A549 (cell line): ENCODE measurements around the gene RNASE4. TPM values are rescaled to one million over a fixed set of nuclear protein-coding genes. Genes with fewer than 3 reads are reported as not detected.

Experiments used
- ATAC-seq, 2 experiments: fragments of 200-7000 bp in 1 of 2; fragments of >200 bp in 1 of 2; cut with Nextera tagmentation in 1 of 2; cut with Tn5 transposase in 1 of 2; 3 replicates each; pipeline versions ENCODE4 v1.8.0 to v1.9.1; 2018 to 2020; ENCODE audit warnings: mild to moderate bottlenecking in 1 of 2, moderate library complexity in 1 of 2
- CTCF ChIA-PET: fragments of 300-600 bp; sonication (Branson Sonifier 250); formaldehyde crosslinking; extraction: SDS; loops from one replicate; lab custom pipeline; 2021; ENCODE audit warnings: antibody characterized with exemption, inconsistent platforms; lab: Yijun Ruan, JAX
- POLR2A ChIA-PET: fragments of 350-600 bp; formaldehyde crosslinking; extraction: SDS; loops from one replicate; lab custom pipeline; 2021; ENCODE audit warnings: antibody characterized with exemption, inconsistent platforms; lab: Yijun Ruan, JAX
- DNase-seq, 2 experiments: peaks; one replicate each; pipeline versions ENCODE4 v3.0.0 to v3.0.0-alpha.2; 2011 to 2016; ENCODE audit warnings: low read depth in 1 of 2, low spot score in 1 of 2
- FAIRE-seq: peaks from 2 replicates; lab custom pipeline; 2011; peaks lifted over from hg19 to GRCh38; lab: Jason Lieb, UNC
- H3K27ac ChIP-seq, 2 experiments: fragments of >200 bp; sonication (Bioruptor Twin); formaldehyde crosslinking; 3 replicates each; pipeline ENCODE4 v1.5.1; 2016 to 2017
- H3K4me1 ChIP-seq: fragments of >200 bp; sonication (Bioruptor Twin); formaldehyde crosslinking; 3 replicates; pipeline ENCODE4 v1.6.1; 2016
- H3K4me2 ChIP-seq: fragments of >200 bp; sonication (Bioruptor Twin); formaldehyde crosslinking; 3 replicates; pipeline ENCODE4 v1.6.1; 2016
- H3K4me3 ChIP-seq: fragments of >200 bp; sonication (Bioruptor Twin); formaldehyde crosslinking; 3 replicates; pipeline ENCODE4 v1.5.1; 2016
- H3K9me3 ChIP-seq: fragments of >200 bp; sonication (Bioruptor Twin); formaldehyde crosslinking; 3 replicates; pipeline ENCODE4 v1.6.1; 2016
- BHLHE40 ChIP-seq: IDR thresholded peaks from 2 replicates; pipeline ENCODE4 v1.6.1; 2012; ENCODE audit warnings: low read depth, low read length, inconsistent platforms
- CHD2 ChIP-seq: fragments of 150-350 bp; IDR thresholded peaks from 2 replicates; pipeline ENCODE4 v1.6.1; 2014; ENCODE audit warnings: low read length; ENCODE audit not compliant: partially characterized antibody
- FOSB ChIP-seq: fragments of 250-450 bp; sonication (Bioruptor Pico); IDR thresholded peaks from 2 replicates; pipeline ENCODE4 v1.5.0; 2020; ENCODE audit warnings: mild to moderate bottlenecking, moderate library complexity
- GATA3 ChIP-seq: IDR thresholded peaks from 2 replicates; pipeline ENCODE4 v1.6.1; 2012; ENCODE audit warnings: borderline replicate concordance
- JUN ChIP-seq, 2 experiments: fragments of >200 bp; sonication (Bioruptor Twin); formaldehyde crosslinking; IDR thresholded peaks; 2 replicates in 1 of 2; 3 replicates in 1 of 2; pipeline ENCODE4 v1.6.1; 2016 to 2017
- KDM1A ChIP-seq: fragments of 200-600 bp; sonication (generic); IDR thresholded peaks from 2 replicates; pipeline ENCODE4 v1.6.1; 2016; ENCODE audit warnings: low read depth, mild to moderate bottlenecking
- MYC ChIP-seq: IDR thresholded peaks from 2 replicates; pipeline ENCODE4 v1.6.1; 2012; ENCODE audit warnings: mild to moderate bottlenecking, inconsistent platforms, low read length, improper control_type of control experiment, borderline replicate concordance
- PHF8 ChIP-seq: fragments of 200-600 bp; sonication (generic); IDR thresholded peaks from 2 replicates; pipeline ENCODE4 v1.6.1; 2016; ENCODE audit warnings: low read depth, mild to moderate bottlenecking, antibody characterized with exemption, moderate library complexity, borderline replicate concordance
- POLR2A ChIP-seq: IDR thresholded peaks from 2 replicates; pipeline ENCODE4 v1.6.1; 2012; ENCODE audit warnings: mild to moderate bottlenecking, low read length
- RAD21 ChIP-seq, 2 experiments: fragments of >200 bp in 1 of 2; sonication (Bioruptor Twin) in 1 of 2; formaldehyde crosslinking in 1 of 2; IDR thresholded peaks in 1 of 2; conservative IDR thresholded peaks in 1 of 2; 2 replicates in 1 of 2; 3 replicates in 1 of 2; pipeline ENCODE4 v1.6.1; 2012 to 2018; ENCODE audit warnings: inconsistent platforms in 1 of 2
- SREBF2 ChIP-seq: fragments of 450-650 bp; IDR thresholded peaks from 2 replicates; pipeline ENCODE4 v1.6.1; 2014; ENCODE audit warnings: mild to moderate bottlenecking, moderate library complexity
- WGBS: methylation state at CpG from one replicate; pipeline ENCODE4 v1.1.6; 2017; ENCODE audit errors: missing lambda C conversion rate; 5-methylcytosine and 5-hydroxymethylcytosine counted together
- polyA minus RNA-seq: library from RNA; depleted of rRNA, polyadenylated mRNA; stranded (reverse); fragments of >200 nt; gene quantifications from 2 replicates; pipeline ENCODE4 v1.2.3, GENCODE V29; 2011; rRNA and poly(A)+ RNA removed
- polyA plus RNA-seq, 4 experiments: library from polyadenylated mRNA; depleted of rRNA in 3 of 4; stranded (reverse); fragments of >200 nt; fragmentation: RNase III in 1 of 4; extraction: RNeasy Plus Mini Kit Qiagen cat#74134 plus additional on column Dnase treatment in 1 of 4; gene quantifications; 2 replicates in 3 of 4; 3 replicates in 1 of 4; pipeline ENCODE4 v1.2.3, GENCODE V29; 2011 to 2017
- TF ChIP-seq, protein P1 (sequence below): IDR thresholded peaks from 2 replicates; pipeline ENCODE4 v1.6.1; 2012; ENCODE audit warnings: low read depth, borderline replicate concordance
- TF ChIP-seq, protein P2 (sequence below): fragments of 150-350 bp; IDR thresholded peaks from 2 replicates; pipeline ENCODE4 v1.6.1; 2014; ENCODE audit warnings: low read depth, mild to moderate bottlenecking, low read length
- TF ChIP-seq, protein P3 (sequence below): fragments of 200-600 bp; sonication (generic); IDR thresholded peaks from 2 replicates; pipeline ENCODE4 v1.6.1; 2016; ENCODE audit warnings: antibody characterized with exemption, mild to moderate bottlenecking, moderate library complexity
- TF ChIP-seq, protein P4 (sequence below): IDR thresholded peaks from 2 replicates; pipeline ENCODE4 v1.6.1; 2012
- TF ChIP-seq, protein P5 (sequence below): fragments of 250-450 bp; sonication (Bioruptor Pico); IDR thresholded peaks from 2 replicates; pipeline ENCODE4 v1.5.0; 2021; ENCODE audit warnings: mild to moderate bottlenecking, moderate library complexity, borderline replicate concordance

The RNASE4 gene, protein sequence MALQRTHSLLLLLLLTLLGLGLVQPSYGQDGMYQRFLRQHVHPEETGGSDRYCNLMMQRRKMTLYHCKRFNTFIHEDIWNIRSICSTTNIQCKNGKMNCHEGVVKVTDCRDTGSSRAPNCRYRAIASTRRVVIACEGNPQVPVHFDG
- polyA plus RNA-seq (2011; rRNA removed) = 77.4 and 134 TPM in 2 replicates
- 11.1 and 15.0 TPM in 2 replicates for polyA plus RNA-seq (2012; cell fraction: cytosol; rRNA removed)
- polyA plus RNA-seq (2012; cell fraction: nucleus; rRNA removed) = 8.0 and 10.9 TPM in 2 replicates
- polyA plus RNA-seq (2017; fragmentation: RNase III; extraction: RNeasy Plus Mini Kit Qiagen cat#74134 plus additional on column Dnase treatment) = 5.8 to 10.6 TPM (median 8.6 TPM) in 3 replicates
- 53.7 and 118 TPM in 2 replicates for polyA minus RNA-seq

DNA sequence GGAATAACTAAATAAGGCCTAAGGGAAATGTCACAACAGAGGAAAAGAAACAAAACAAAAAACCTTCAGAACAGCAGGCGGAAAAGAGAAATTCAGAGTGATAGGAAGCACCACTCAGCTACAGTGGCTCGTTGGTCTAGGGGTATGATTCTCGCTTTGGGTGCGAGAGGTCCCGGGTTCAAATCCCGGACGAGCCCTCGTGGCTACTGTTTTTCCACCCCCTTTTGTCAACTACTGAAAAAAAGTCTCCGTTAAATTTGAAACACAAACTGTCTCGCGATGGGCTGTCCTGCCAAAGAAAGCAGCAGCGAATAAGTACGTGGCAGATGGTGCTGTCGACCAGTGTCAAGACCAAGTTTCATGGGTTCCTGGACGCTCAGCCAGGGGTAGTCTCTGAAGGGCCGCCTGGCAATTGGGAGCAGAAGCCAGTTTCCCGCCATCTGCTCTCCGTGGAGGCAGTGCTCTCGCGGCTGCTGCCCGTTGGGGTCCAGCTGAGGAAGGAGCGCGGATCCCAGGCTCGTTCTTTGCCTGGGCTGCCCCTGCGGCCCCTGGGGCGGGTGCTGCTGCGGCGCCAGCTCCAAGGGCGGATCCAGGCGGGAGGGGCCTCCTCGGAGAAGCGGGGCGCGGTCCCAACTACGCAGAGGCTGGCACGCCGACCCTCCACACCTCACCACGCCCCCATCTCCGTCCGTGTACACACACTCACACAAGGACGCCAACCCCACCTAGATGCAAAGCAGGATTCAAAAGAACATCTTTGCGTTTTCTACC is at the start of gene RNASE4:
TSS of gene RNASE4 (plus strand) at position 670 of the 771 bp plus-strand sequence. CDS start 14,812 bp downstream, outside the sequence.
- TF ChIP-seq PHF8 (peak; percentile 6; the same call in 1 of the 2 replicates), SREBF2 (peak; percentile 91), KDM1A (0 out of 2 replicates have a peak, but pooled peaks have one; percentile 44), RAD21 (conservative IDR thresholded peaks at IDR 0.05 in 1 of 2, IDR thresholded peaks at IDR 0.05 in 1 of 2) (no peak; a peak in 1 of 5 replicates), CHD2 (peak; percentile 86), JUN (IDR thresholded peaks at IDR 0.05) (peak in 1 of 2 experiments; percentile 27; a peak in 1 of 5 replicates), FOSB (no peak), GATA3 (peak; percentile 14; the same call in 1 of the 2 replicates), MYC (peak; percentile 47; the same call in 1 of the 2 replicates), BHLHE40 (no peak), POLR2A (peak; percentile 26; the same call in 1 of the 2 replicates)
- TF ChIP-seq, protein P1, sequence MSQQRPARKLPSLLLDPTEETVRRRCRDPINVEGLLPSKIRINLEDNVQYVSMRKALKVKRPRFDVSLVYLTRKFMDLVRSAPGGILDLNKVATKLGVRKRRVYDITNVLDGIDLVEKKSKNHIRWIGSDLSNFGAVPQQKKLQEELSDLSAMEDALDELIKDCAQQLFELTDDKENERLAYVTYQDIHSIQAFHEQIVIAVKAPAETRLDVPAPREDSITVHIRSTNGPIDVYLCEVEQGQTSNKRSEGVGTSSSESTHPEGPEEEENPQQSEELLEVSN = peak; percentile 74
- TF ChIP-seq, protein P2, sequence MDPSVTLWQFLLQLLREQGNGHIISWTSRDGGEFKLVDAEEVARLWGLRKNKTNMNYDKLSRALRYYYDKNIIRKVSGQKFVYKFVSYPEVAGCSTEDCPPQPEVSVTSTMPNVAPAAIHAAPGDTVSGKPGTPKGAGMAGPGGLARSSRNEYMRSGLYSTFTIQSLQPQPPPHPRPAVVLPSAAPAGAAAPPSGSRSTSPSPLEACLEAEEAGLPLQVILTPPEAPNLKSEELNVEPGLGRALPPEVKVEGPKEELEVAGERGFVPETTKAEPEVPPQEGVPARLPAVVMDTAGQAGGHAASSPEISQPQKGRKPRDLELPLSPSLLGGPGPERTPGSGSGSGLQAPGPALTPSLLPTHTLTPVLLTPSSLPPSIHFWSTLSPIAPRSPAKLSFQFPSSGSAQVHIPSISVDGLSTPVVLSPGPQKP = no peak
- TF ChIP-seq, protein P3, sequence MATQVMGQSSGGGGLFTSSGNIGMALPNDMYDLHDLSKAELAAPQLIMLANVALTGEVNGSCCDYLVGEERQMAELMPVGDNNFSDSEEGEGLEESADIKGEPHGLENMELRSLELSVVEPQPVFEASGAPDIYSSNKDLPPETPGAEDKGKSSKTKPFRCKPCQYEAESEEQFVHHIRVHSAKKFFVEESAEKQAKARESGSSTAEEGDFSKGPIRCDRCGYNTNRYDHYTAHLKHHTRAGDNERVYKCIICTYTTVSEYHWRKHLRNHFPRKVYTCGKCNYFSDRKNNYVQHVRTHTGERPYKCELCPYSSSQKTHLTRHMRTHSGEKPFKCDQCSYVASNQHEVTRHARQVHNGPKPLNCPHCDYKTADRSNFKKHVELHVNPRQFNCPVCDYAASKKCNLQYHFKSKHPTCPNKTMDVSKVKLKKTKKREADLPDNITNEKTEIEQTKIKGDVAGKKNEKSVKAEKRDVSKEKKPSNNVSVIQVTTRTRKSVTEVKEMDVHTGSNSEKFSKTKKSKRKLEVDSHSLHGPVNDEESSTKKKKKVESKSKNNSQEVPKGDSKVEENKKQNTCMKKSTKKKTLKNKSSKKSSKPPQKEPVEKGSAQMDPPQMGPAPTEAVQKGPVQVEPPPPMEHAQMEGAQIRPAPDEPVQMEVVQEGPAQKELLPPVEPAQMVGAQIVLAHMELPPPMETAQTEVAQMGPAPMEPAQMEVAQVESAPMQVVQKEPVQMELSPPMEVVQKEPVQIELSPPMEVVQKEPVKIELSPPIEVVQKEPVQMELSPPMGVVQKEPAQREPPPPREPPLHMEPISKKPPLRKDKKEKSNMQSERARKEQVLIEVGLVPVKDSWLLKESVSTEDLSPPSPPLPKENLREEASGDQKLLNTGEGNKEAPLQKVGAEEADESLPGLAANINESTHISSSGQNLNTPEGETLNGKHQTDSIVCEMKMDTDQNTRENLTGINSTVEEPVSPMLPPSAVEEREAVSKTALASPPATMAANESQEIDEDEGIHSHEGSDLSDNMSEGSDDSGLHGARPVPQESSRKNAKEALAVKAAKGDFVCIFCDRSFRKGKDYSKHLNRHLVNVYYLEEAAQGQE = peak; percentile 66
- TF ChIP-seq, protein P4, sequence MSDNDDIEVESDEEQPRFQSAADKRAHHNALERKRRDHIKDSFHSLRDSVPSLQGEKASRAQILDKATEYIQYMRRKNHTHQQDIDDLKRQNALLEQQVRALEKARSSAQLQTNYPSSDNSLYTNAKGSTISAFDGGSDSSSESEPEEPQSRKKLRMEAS = peak; percentile 71
- TF ChIP-seq, protein P5, sequence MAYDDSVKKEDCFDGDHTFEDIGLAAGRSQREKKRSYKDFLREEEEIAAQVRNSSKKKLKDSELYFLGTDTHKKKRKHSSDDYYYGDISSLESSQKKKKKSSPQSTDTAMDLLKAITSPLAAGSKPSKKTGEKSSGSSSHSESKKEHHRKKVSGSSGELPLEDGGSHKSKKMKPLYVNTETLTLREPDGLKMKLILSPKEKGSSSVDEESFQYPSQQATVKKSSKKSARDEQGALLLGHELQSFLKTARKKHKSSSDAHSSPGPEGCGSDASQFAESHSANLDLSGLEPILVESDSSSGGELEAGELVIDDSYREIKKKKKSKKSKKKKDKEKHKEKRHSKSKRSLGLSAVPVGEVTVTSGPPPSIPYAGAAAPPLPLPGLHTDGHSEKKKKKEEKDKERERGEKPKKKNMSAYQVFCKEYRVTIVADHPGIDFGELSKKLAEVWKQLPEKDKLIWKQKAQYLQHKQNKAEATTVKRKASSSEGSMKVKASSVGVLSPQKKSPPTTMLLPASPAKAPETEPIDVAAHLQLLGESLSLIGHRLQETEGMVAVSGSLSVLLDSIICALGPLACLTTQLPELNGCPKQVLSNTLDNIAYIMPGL (CRISPR knock-in tag) = peak; percentile 19; the same call in 1 of the 2 replicates
- H3K4me2 ChIP-seq = peak within 1 kb of the TSS; percentile 81
- no peak for FAIRE-seq
- peak within 1 kb of the TSS; percentile 58 for H3K4me3 ChIP-seq
- CTCF ChIA-PET = interaction anchor here (0.9 to 13.8 kb wide), 12 partner anchors 10 to 384 kb away, joined by 3 to 191 read pairs (median 4); no protein-coding TSS in a partner anchor
- H3K9me3 ChIP-seq = no peaks in the 10 kb centered on the region
- under 1% methylated on average over 31 of the region's 42 CpGs for WGBS
- peak; percentile 71 to 92 for DNase-seq
- peak within 1 kb of the TSS; percentile 95 for H3K27ac ChIP-seq
- peak; percentile 41 to 62 for ATAC-seq
- POLR2A ChIA-PET = interaction anchor here (0.6 to 5.1 kb wide), 10 partner anchors 15 to 341 kb away, joined by 3 to 46 read pairs (median 7); partner anchors contain the start of genes PARP2, PIP4P1 and PNP
- peaks cover 48% of the 10 kb centered on the region for H3K4me1 ChIP-seq
